IMR-90 (cell line): ENCODE measurements around the gene HOXA13.

Experiments
- BHLHE40 ChIP-seq: fragments of 150-350 bp; IDR thresholded peaks from 2 replicates; pipeline ENCODE4 v1.6.1; 2016; ENCODE audit warnings: mild to moderate bottlenecking, low read depth, low read length
- CEBPB ChIP-seq: IDR thresholded peaks from 2 replicates; pipeline ENCODE4 v1.6.1; 2012; ENCODE audit warnings: low read depth, low read length, improper control_type of control experiment
- CHD1 ChIP-seq: IDR thresholded peaks from 2 replicates; pipeline ENCODE4 v1.6.1; 2012; ENCODE audit warnings: low read depth, low read length, improper control_type of control experiment
- CTCF ChIP-seq: conservative IDR thresholded peaks from 2 replicates; pipeline ENCODE4 v1.5.1; 2012; ENCODE audit warnings: mild to moderate bottlenecking, low read depth, low read length, improper control_type of control experiment
- FOS ChIP-seq: fragments of 150-350 bp; IDR thresholded peaks from 2 replicates; pipeline ENCODE4 v1.6.1; 2016; ENCODE audit warnings: low read depth, low read length
- MAFK ChIP-seq: IDR thresholded peaks from 2 replicates; pipeline ENCODE4 v1.6.1; 2012; ENCODE audit warnings: low read depth, low read length, improper control_type of control experiment
- MAZ ChIP-seq: IDR thresholded peaks from 2 replicates; pipeline ENCODE4 v1.6.1; 2012; ENCODE audit warnings: low read depth, mild to moderate bottlenecking, low read length, improper control_type of control experiment, moderate library complexity, borderline replicate concordance
- POLR2A ChIP-seq: IDR thresholded peaks from 2 replicates; pipeline ENCODE4 v1.6.1; 2012; ENCODE audit warnings: mild to moderate bottlenecking, low read depth, low read length
- RAD21 ChIP-seq: IDR thresholded peaks from 2 replicates; pipeline ENCODE4 v1.6.1; 2012; ENCODE audit warnings: low read length, improper control_type of control experiment
- RCOR1 ChIP-seq: IDR thresholded peaks from 2 replicates; pipeline ENCODE4 v1.6.1; 2012; ENCODE audit warnings: mild to moderate bottlenecking, low read length, improper control_type of control experiment; ENCODE audit not compliant: insufficient replicate concordance
- RFX5 ChIP-seq: IDR thresholded peaks from 2 replicates; pipeline ENCODE4 v1.8.0; 2012; ENCODE audit warnings: low read depth, mild to moderate bottlenecking, low read length, moderate library complexity
- SMC3 ChIP-seq: fragments of 150-350 bp; IDR thresholded peaks from 2 replicates; pipeline ENCODE4 v1.6.1; 2016; ENCODE audit warnings: low read depth, mild to moderate bottlenecking, antibody characterized with exemption, low read length, moderate library complexity
- USF2 ChIP-seq: fragments of 150-350 bp; IDR thresholded peaks from 2 replicates; pipeline ENCODE4 v1.6.1; 2017; ENCODE audit warnings: mild to moderate bottlenecking, antibody characterized with exemption, low read length, low read depth

- no peak for TF ChIP-seq CTCF
- no peak for TF ChIP-seq POLR2A
- no peak for TF ChIP-seq MAZ
- no peak for TF ChIP-seq CEBPB
- TF ChIP-seq FOS = no peak
- no peak for TF ChIP-seq CHD1
- TF ChIP-seq BHLHE40 = no peak
- no peak for TF ChIP-seq RCOR1
- no peak for TF ChIP-seq SMC3
- TF ChIP-seq USF2 = no peak
- TF ChIP-seq MAFK = no peak
- no peak for TF ChIP-seq RAD21
- no peak for TF ChIP-seq RFX5
These were observed 13.8 kb downstream of the HOXA13 start for GRCh38 chr7:27185854-27186667.
